ENCODE measurements around the gene RPAP2.

The RPAP2 gene

DNA sequence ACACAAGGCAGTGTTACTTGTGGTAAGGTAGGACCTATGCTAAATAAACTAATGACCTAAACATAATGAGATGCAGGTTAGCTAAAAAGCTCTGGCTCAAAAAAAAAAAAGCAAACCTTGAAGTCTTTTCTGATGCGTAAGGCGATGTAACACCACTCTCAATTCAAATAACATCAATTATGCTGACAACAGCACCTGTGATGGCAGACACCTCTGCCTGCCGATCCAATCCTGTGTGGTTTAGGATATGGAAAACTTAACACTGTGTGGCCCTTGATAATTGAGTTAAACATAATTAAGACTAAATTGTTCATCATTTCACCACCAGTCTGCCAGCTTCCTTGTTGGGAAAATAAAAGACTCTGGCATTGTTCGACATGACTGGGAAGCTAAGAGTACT lies 9.1 kb downstream of the RPAP2 start:
- no peak overlapping the region for H3K4me3 ChIP-seq (ENCODE audit: low read depth, low read length)
- TF ChIP-seq, protein P1, sequence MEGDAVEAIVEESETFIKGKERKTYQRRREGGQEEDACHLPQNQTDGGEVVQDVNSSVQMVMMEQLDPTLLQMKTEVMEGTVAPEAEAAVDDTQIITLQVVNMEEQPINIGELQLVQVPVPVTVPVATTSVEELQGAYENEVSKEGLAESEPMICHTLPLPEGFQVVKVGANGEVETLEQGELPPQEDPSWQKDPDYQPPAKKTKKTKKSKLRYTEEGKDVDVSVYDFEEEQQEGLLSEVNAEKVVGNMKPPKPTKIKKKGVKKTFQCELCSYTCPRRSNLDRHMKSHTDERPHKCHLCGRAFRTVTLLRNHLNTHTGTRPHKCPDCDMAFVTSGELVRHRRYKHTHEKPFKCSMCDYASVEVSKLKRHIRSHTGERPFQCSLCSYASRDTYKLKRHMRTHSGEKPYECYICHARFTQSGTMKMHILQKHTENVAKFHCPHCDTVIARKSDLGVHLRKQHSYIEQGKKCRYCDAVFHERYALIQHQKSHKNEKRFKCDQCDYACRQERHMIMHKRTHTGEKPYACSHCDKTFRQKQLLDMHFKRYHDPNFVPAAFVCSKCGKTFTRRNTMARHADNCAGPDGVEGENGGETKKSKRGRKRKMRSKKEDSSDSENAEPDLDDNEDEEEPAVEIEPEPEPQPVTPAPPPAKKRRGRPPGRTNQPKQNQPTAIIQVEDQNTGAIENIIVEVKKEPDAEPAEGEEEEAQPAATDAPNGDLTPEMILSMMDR (IDR thresholded peaks at IDR 0.05; ENCODE audit: insufficient read depth, low read depth, low read length, missing control alignments), result no peak
- no peak for DNase-seq (ENCODE audit: low read depth)

DNA sequence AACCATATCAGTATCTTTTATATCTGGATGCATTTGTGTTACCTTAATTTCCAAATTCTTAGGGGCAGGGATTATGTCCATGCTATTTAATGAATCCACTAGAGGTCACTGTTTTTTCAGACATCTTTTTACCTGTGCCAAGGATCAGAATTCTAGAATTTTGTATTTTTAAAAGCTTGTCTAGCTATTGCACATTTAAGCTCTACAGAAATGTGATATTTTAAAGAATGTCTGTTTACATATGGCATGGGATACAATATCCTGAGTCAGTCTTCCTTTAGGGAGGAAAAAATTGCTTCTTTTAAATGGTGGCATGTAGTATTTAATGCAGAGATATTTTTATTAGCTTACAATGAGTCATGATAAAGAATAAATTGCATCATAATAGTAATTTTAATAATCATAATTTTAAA lies 11.3 kb downstream of the RPAP2 start:
- H3K4me3 ChIP-seq (ENCODE audit: low read depth, low read length), result no peak overlapping the region
- DNase-seq (ENCODE audit: low read depth), result peak; percentile 20

DNA sequence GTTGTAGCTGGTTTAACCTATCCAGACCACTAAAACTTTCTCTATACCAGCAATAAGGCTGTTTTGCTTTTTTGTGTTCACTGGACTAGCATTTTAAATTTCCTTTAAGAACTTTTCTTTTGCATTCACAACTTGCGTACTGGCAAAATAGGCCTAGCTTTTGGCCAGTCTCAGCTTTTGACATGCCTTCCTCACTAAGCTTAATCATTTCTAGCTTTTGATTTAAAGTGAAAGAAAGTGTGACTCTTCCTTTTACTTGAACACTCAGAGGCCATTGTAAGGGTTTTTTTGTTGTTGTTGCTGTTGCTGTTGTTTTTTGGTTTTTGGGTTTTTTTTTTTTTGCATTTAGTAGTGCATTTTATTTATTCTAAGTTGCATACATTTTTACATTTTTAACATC lies 15.2 kb downstream of the RPAP2 start:
- H3K4me3 ChIP-seq (ENCODE audit: low read depth, low read length), result no peak overlapping the region
- TF ChIP-seq, protein P1 (IDR thresholded peaks at IDR 0.05; ENCODE audit: insufficient read depth, low read depth, low read length, missing control alignments), result no peak
- peak; percentile 3 for DNase-seq (ENCODE audit: low read depth)

More for the DNA sequence above, 11.3 kb downstream of the RPAP2 start:
- TF ChIP-seq, protein P1 (IDR thresholded peaks at IDR 0.05; ENCODE audit: insufficient read depth, low read depth, low read length, missing control alignments), result peak; percentile 43

DNA sequence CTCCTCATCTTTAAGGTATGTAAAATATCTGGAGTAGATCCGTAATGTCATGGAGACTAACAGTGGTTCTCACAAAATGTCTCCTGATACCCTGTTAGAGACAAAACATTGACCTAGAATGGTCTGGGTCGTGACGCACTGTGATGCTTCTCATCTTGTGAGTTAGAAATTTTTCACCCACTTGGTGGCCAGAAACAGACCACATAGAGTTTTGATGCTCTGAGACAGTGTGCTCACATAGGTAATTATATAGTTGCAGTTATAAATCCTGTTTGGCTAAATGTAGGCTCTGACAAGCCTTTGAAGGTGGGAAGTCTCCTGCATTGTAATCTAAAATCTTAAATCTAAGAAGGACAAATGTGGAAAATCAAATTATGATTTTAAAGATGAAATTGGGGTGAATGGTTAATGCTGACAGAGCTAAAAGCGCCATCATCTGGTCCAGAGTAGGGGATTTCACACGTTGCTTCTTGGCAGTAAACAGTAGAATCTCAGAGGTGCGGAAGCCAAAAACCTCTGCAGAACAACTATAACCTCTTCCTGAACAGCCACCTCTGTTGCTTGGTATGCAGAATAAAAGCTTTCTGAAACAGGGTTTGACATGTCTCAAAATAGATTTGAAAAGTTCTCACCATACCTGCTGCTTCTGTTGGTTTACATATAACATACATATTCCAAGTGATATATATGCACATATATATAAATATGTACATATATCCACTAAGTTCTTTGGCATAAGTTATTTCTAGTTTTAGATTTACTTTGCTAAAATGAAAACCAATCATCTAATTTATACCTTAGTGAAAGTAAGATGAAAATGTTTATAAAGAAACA lies 17.1 kb downstream of the RPAP2 start:
- no peak for DNase-seq (ENCODE audit: low read depth)
- TF ChIP-seq, protein P1 (IDR thresholded peaks at IDR 0.05; ENCODE audit: insufficient read depth, low read depth, low read length, missing control alignments), result no peak
- no peak overlapping the region for H3K4me3 ChIP-seq (ENCODE audit: low read depth, low read length)

DNA sequence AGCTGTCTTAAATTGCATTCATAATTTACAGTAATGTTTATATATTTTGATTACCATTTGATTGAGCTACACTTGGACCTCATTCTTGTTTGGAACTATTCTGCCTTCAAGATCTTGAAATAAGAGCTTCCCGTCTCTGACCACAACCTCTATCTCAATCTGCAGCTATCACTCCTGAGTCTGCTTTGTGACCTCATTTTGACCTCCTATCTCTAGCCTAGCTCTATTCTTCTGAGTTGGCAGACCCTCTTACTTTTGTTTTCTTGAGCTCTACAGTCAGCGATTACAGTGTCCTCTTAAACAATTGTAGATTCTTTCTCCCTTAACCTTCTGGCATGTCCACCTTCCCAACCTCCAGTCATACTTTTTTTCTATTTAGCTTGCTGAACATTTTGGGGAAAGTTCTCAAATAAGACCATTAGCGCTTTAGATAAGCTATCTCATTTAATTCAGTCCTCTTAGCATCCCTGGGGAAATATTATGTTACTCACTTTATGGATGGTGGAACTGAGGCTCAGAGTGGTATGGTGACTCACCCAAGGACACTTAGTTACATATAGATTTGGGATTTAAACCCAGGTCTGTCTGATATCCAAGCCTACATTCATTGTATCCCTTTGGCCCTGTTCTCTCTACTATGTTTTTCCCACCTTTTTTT lies 19.1 kb downstream of the RPAP2 start:
- peak; percentile 23 for DNase-seq (ENCODE audit: low read depth)
- TF ChIP-seq, protein P1 (IDR thresholded peaks at IDR 0.05; ENCODE audit: insufficient read depth, low read depth, low read length, missing control alignments), result no peak
- H3K4me3 ChIP-seq (ENCODE audit: low read depth, low read length), result no peak overlapping the region

DNA sequence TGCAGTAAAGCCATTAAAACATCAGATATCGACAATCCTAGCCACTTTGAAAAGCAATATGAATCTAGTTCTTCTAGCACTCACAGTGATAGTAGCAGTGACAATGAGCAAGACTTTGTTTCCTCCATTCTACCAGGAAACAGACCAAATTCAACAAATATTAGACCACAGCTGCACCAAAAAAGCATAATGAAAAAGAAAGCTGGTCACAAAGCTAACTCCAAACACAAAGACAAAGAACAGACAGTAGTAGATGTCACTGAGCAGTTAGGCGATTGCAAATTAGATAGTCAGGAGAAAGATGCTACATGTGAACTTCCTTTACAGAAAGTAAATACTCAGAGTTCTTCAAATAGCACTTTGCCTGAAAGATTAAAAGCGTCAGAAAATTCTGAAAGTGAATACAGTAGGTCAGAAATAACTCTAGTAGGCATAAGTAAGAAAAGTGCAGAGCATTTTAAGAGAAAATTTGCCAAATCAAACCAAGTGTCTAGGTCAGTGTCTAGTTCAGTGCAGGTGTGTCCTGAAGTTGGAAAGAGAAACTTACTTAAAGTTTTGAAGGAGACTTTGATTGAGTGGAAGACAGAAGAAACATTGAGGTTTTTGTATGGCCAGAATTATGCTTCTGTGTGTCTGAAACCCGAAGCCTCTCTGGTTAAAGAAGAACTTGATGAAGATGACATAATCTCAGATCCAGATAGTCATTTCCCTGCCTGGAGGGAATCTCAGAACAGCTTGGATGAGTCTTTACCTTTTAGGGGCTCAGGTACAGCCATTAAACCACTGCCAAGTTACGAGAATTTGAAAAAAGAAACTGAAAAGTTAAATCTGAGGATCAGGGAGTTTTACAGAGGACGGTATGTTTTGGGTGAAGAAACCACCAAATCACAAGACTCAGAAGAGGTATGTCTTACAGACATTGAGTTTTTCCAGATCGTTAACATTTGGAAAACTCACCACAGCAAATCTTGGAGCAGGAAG lies 24.9 kb downstream of the RPAP2 start:
- TF ChIP-seq, protein P1 (IDR thresholded peaks at IDR 0.05; ENCODE audit: insufficient read depth, low read depth, low read length, missing control alignments), result no peak
- no peak overlapping the region for H3K4me3 ChIP-seq (ENCODE audit: low read depth, low read length)
- no peak for DNase-seq (ENCODE audit: low read depth)

Data from GM12865 (cell line).